ENCODE measurements around the gene HECTD4. TPM values are rescaled to one million over a fixed set of nuclear protein-coding genes. Genes with fewer than 3 reads are reported as not detected.

HECTD4 gene
- total and polyA plus RNA-seq, 4 donors, result 4.3 to 80.1 (median 25.5) TPM

GRCh38 chr12:112307317-112308011 is 74.8 kb downstream of the HECTD4 start:
- TF ChIP-seq RXRA (IDR thresholded peaks at IDR 0.05), result peak; percentile 32 to 40
- no peak for TF ChIP-seq YY1 (IDR thresholded peaks at IDR 0.05)
- no peak for TF ChIP-seq GABPA (IDR thresholded peaks at IDR 0.05 in 1 of 2, conservative IDR thresholded peaks at IDR 0.05 in 1 of 2)
- TF ChIP-seq HNF4A (conservative IDR thresholded peaks at IDR 0.05), result peak; percentile 65 to 72
- peak; percentile 15 for TF ChIP-seq HNF4G (IDR thresholded peaks at IDR 0.05)
- TF ChIP-seq ATF3 (IDR thresholded peaks at IDR 0.05), result no peak
- H3K27ac ChIP-seq (ENCODE audit: low read depth in 1 of 2, low read length in 2 of 2), result no peak overlapping the region
- DNase-seq (ENCODE audit: low spot score), result no peak
- H3K4me1 ChIP-seq (ENCODE audit: control insufficient read depth in 4 of 4, insufficient read depth in 4 of 4, low read length in 3 of 4), result peaks cover 3 to 24% (median 20%) of the 10 kb centered on the region in 4 donors
- H3K9me3 ChIP-seq (ENCODE audit: control insufficient read depth in 4 of 4, low read length in 3 of 4), result no peaks in the 10 kb centered on the region
- H3K4me3 ChIP-seq (ENCODE audit: low read depth in 1 of 3, low read length in 3 of 3), result no peak overlapping the region
- H3K9ac ChIP-seq (ENCODE audit: low read depth in 1 of 2, low read length in 2 of 2), result no peak overlapping the region
- H3K36me3 ChIP-seq (ENCODE audit: control insufficient read depth in 4 of 4, insufficient read depth in 3 of 4, low read depth in 1 of 4, low read length in 3 of 4), result peaks cover 2 to 5% (median 3%) of the 10 kb centered on the region in 4 donors
- no peaks in the 10 kb centered on the region for H3K27me3 ChIP-seq (ENCODE audit: control insufficient read depth in 4 of 4, insufficient read depth in 4 of 4, low read length in 3 of 4)
- 34% methylated on average over 2 of the region's 2 CpGs for WGBS

GRCh38 chr12:112305951-112306350 is 76.3 kb downstream of the HECTD4 start:
- Histone ChIP-seq H3K4me3 (ENCODE audit: low read depth in 1 of 3, low read length in 3 of 3) (no peak overlapping the region), H3K9ac (ENCODE audit: low read depth in 1 of 2, low read length in 2 of 2) (no peak overlapping the region), H3K9me3 (ENCODE audit: control insufficient read depth in 4 of 4, low read length in 3 of 4) (no peaks in the 10 kb centered on the region), H3K36me3 (ENCODE audit: control insufficient read depth in 4 of 4, insufficient read depth in 3 of 4, low read depth in 1 of 4, low read length in 3 of 4) (peaks cover 5 to 8% (median 7%) of the 10 kb centered on the region in 4 donors), H3K27ac (ENCODE audit: low read depth in 1 of 2, low read length in 2 of 2) (no peak overlapping the region), H3K4me1 (ENCODE audit: control insufficient read depth in 4 of 4, insufficient read depth in 4 of 4, low read length in 3 of 4) (peaks cover 3 to 24% (median 20%) of the 10 kb centered on the region in 4 donors), H3K27me3 (ENCODE audit: control insufficient read depth in 4 of 4, insufficient read depth in 4 of 4, low read length in 3 of 4) (no peaks in the 10 kb centered on the region)
- TF ChIP-seq HNF4G (IDR thresholded peaks at IDR 0.05) (no peak), SP1 (IDR thresholded peaks at IDR 0.05) (no peak), TAF1 (conservative IDR thresholded peaks at IDR 0.05) (no peak), MAX (IDR thresholded peaks at IDR 0.05) (no peak), YY1 (IDR thresholded peaks at IDR 0.05) (no peak), EGR1 (IDR thresholded peaks at IDR 0.05; ENCODE audit: low read depth in 2 of 2) (no peak), ZBTB33 (IDR thresholded peaks at IDR 0.05) (no peak), CTCF (IDR thresholded peaks at IDR 0.05; ENCODE audit: low read depth, low read length, missing input control) (no peak), RAD21 (IDR thresholded peaks at IDR 0.05) (no peak), GABPA (IDR thresholded peaks at IDR 0.05 in 1 of 2, conservative IDR thresholded peaks at IDR 0.05 in 1 of 2) (no peak), FOXA1 (IDR thresholded peaks at IDR 0.05) (no peak), NR2F2 (IDR thresholded peaks at IDR 0.05) (no peak)
- 57% methylated on average over 3 of the region's 3 CpGs for WGBS
- no peak for DNase-seq (ENCODE audit: low spot score)

Data from liver (tissue), 9 donors.